WTC11 (cell line): ENCODE results near the gene CCSER1. TPM values are rescaled to one million over a fixed set of nuclear protein-coding genes. Genes with fewer than 3 reads are reported as not detected.

Experiments used
- ATAC-seq: fragments of 200-7000 bp; cut with Tn5 transposase; 2 replicates; pipeline ENCODE4 v1.10.0; 2021; ENCODE audit warnings: mild to moderate bottlenecking, moderate library complexity
- CTCF ChIA-PET: fragments of 300-600 bp; sonication (Branson Sonifier 250); formaldehyde crosslinking; loops from one replicate; lab custom pipeline; 2021; ENCODE audit warnings: antibody characterized with exemption; lab: Charles Lee
- POLR2A ChIA-PET: fragments of 350-600 bp; sonication (Branson Sonifier 250); formaldehyde crosslinking; loops from one replicate; lab custom pipeline; 2021; ENCODE audit warnings: antibody characterized with exemption; lab: Charles Lee
- DNase-seq: peaks from one replicate; pipeline ENCODE4 v3.0.0; 2021; ENCODE audit warnings: low spot score
- H3K27ac Mint-ChIP-seq: 2 replicates; pipeline ENCODE4 v1.8.0; 2021; ENCODE audit warnings: mixed read lengths
- H3K27me3 Mint-ChIP-seq: 2 replicates; pipeline ENCODE4 v1.8.0; 2021; ENCODE audit warnings: low read depth, mild to moderate bottlenecking, moderate library complexity, mixed read lengths
- H3K36me3 Mint-ChIP-seq: 2 replicates; pipeline ENCODE4 v1.8.0; 2021; ENCODE audit warnings: mixed read lengths
- H3K4me1 Mint-ChIP-seq: 2 replicates; pipeline ENCODE4 v1.8.0; 2022; ENCODE audit warnings: mixed read lengths
- H3K4me3 Mint-ChIP-seq: 2 replicates; pipeline ENCODE4 v1.8.0; 2021; ENCODE audit warnings: mild to moderate bottlenecking, moderate library complexity, mixed read lengths
- H3K9me3 Mint-ChIP-seq: 2 replicates; pipeline ENCODE4 v1.8.0; 2021; ENCODE audit warnings: mixed read lengths
- ATF3 ChIP-seq: sonication (generic); formaldehyde crosslinking; conservative IDR thresholded peaks from 2 replicates; pipeline ENCODE4 v1.8.1; 2022; ENCODE audit warnings: mild to moderate bottlenecking, missing genetic modification reagents
- ATF6 ChIP-seq: sonication (generic); formaldehyde crosslinking; IDR thresholded peaks from 2 replicates; pipeline ENCODE4 v1.8.1; 2023; ENCODE audit warnings: mild to moderate bottlenecking, missing genetic modification reagents
- FOXJ3 ChIP-seq: sonication (generic); formaldehyde crosslinking; IDR thresholded peaks from 2 replicates; pipeline ENCODE4 v1.9.0; 2021; ENCODE audit warnings: missing genetic modification reagents, mild to moderate bottlenecking, borderline replicate concordance
- GTF2I ChIP-seq: fragments of 250-450 bp; sonication (Bioruptor Pico); conservative IDR thresholded peaks from 2 replicates; pipeline ENCODE4 v1.4.0; 2021; ENCODE audit warnings: mild to moderate bottlenecking
- HMGXB4 ChIP-seq: sonication (generic); formaldehyde crosslinking; IDR thresholded peaks from 2 replicates; pipeline ENCODE4 v1.8.1; 2023; ENCODE audit warnings: mild to moderate bottlenecking, moderate library complexity, missing genetic modification reagents
- IRF1 ChIP-seq: sonication (generic); formaldehyde crosslinking; IDR thresholded peaks from 2 replicates; pipeline ENCODE4 v1.8.0; 2023; ENCODE audit warnings: missing genetic modification reagents
- JUN ChIP-seq: sonication (generic); formaldehyde crosslinking; IDR thresholded peaks from 2 replicates; pipeline ENCODE4 v1.8.0; 2023; ENCODE audit warnings: mild to moderate bottlenecking, missing genetic modification reagents
- NFE2L1 ChIP-seq: sonication (generic); formaldehyde crosslinking; IDR thresholded peaks from 2 replicates; pipeline ENCODE4 v1.8.1; 2023; ENCODE audit warnings: missing genetic modification reagents
- NFYB ChIP-seq: sonication (generic); formaldehyde crosslinking; conservative IDR thresholded peaks from 2 replicates; pipeline ENCODE4 v1.8.0; 2022; ENCODE audit warnings: low read depth, missing genetic modification reagents
- PRRX2 ChIP-seq: fragments of 250-450 bp; sonication (Bioruptor Pico); IDR thresholded peaks from 2 replicates; pipeline ENCODE4 v1.8.0; 2021; ENCODE audit warnings: mild to moderate bottlenecking
- RELA ChIP-seq: sonication (generic); formaldehyde crosslinking; IDR thresholded peaks from 2 replicates; pipeline ENCODE4 v1.8.1; 2022; ENCODE audit warnings: missing genetic modification reagents, mild to moderate bottlenecking, borderline replicate concordance
- SMAD3 ChIP-seq: sonication (generic); formaldehyde crosslinking; IDR thresholded peaks from 2 replicates; pipeline ENCODE4 v1.8.0; 2022; ENCODE audit warnings: missing genetic modification reagents, mild to moderate bottlenecking, borderline replicate concordance
- TEAD1 ChIP-seq: sonication (generic); formaldehyde crosslinking; IDR thresholded peaks from 2 replicates; pipeline ENCODE4 v1.8.0; 2022; ENCODE audit warnings: mild to moderate bottlenecking, missing genetic modification reagents
- ZNF138 ChIP-seq: sonication (generic); formaldehyde crosslinking; conservative IDR thresholded peaks from 2 replicates; pipeline ENCODE4 v1.8.1; 2022; ENCODE audit warnings: mild to moderate bottlenecking, moderate library complexity, missing genetic modification reagents
- ZNF219 ChIP-seq: sonication (generic); formaldehyde crosslinking; IDR thresholded peaks from 2 replicates; pipeline ENCODE4 v1.8.0; 2023; ENCODE audit warnings: missing genetic modification reagents, mild to moderate bottlenecking, borderline replicate concordance
- ZNF232 ChIP-seq: sonication (generic); formaldehyde crosslinking; IDR thresholded peaks from 2 replicates; pipeline ENCODE4 v1.8.0; 2022; ENCODE audit warnings: mild to moderate bottlenecking, missing genetic modification reagents
- ZNF317 ChIP-seq: sonication (generic); formaldehyde crosslinking; IDR thresholded peaks from 2 replicates; pipeline ENCODE4 v1.8.1; 2023; ENCODE audit warnings: low read depth, mild to moderate bottlenecking, moderate library complexity, missing genetic modification reagents, borderline replicate concordance
- ZNF423 ChIP-seq: fragments of 250-450 bp; sonication (Bioruptor Pico); IDR thresholded peaks from 2 replicates; pipeline ENCODE4 v2.1.2; 2022; ENCODE audit warnings: mild to moderate bottlenecking, moderate library complexity
- total RNA-seq: library from RNA; stranded (reverse); gene quantifications from 3 replicates; pipeline ENCODE4 v1.2.3, GENCODE V29; 2021
- TF ChIP-seq, protein P1 (sequence below): sonication (generic); formaldehyde crosslinking; IDR thresholded peaks from 2 replicates; pipeline ENCODE4 v1.8.1; 2023; ENCODE audit warnings: mild to moderate bottlenecking, missing genetic modification reagents
- TF ChIP-seq, protein P2 (sequence below): fragments of 250-450 bp; sonication (Bioruptor Pico); IDR thresholded peaks from 2 replicates; pipeline ENCODE4 v2.1.2; 2022; ENCODE audit warnings: mild to moderate bottlenecking, moderate library complexity

CCSER1 gene
- total RNA-seq, 1 experiment from 2014 or later, result 0.87 TPM

GRCh38 chr4:90572996-90573395, 445.8 kb downstream of the CCSER1 start:
- no peaks in the 10 kb centered on the region for H3K36me3 Mint-ChIP-seq
- TF ChIP-seq NFYB (CRISPR knock-in tag) (no peak), ZNF138 (CRISPR knock-in tag) (no peak), ZNF232 (CRISPR knock-in tag) (no peak), FOXJ3 (CRISPR knock-in tag) (no peak), RELA (CRISPR knock-in tag) (no peak), NFE2L1 (CRISPR knock-in tag) (no peak), PRRX2 (CRISPR knock-in tag) (no peak), IRF1 (CRISPR knock-in tag) (no peak), JUN (CRISPR knock-in tag) (no peak), ATF3 (CRISPR knock-in tag) (no peak)
- CTCF ChIA-PET, result no interaction called here
- H3K27ac Mint-ChIP-seq, result no peak overlapping the region
- DNase-seq (no peak), ATAC-seq (no peak)
- POLR2A ChIA-PET, result no interaction called here
- no peak overlapping the region for H3K4me3 Mint-ChIP-seq
- no peaks in the 10 kb centered on the region for H3K4me1 Mint-ChIP-seq
- peaks cover 2% of the 10 kb centered on the region for H3K9me3 Mint-ChIP-seq
- no peaks in the 10 kb centered on the region for H3K27me3 Mint-ChIP-seq

DNA sequence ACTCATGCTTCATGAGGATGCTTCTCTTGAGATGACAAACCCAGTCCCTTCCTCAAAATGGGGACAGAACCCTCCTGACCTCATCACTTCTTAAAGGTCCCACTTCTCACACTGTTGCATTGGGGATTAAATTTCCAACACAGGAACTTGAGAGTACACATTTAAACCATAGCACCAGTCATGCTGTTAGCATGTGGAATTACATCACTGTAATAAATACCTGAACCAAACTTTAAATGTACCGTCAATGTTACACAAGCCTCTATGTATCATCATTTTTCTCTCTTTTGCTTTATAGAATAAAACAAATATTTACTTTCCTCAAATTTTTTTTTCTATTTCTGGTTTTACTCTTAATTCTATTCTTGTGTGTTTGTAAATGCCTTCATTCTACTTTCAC, 448.2 kb downstream of the CCSER1 start:
- Mint-ChIP-seq H3K27ac (no peak overlapping the region), H3K9me3 (peaks cover 2% of the 10 kb centered on the region; the same call in 1 of the 2 replicates), H3K27me3 (no peaks in the 10 kb centered on the region), H3K4me1 (peaks cover 9% of the 10 kb centered on the region), H3K36me3 (no peaks in the 10 kb centered on the region), H3K4me3 (no peak overlapping the region)
- ATAC-seq (no peak), DNase-seq (no peak)
- TF ChIP-seq, protein P1, sequence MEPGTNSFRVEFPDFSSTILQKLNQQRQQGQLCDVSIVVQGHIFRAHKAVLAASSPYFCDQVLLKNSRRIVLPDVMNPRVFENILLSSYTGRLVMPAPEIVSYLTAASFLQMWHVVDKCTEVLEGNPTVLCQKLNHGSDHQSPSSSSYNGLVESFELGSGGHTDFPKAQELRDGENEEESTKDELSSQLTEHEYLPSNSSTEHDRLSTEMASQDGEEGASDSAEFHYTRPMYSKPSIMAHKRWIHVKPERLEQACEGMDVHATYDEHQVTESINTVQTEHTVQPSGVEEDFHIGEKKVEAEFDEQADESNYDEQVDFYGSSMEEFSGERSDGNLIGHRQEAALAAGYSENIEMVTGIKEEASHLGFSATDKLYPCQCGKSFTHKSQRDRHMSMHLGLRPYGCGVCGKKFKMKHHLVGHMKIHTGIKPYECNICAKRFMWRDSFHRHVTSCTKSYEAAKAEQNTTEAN (CRISPR knock-in tag), result no peak
- TF ChIP-seq RELA (CRISPR knock-in tag) (no peak), ATF3 (CRISPR knock-in tag) (no peak), SMAD3 (CRISPR knock-in tag) (no peak), JUN (CRISPR knock-in tag) (no peak)
- TF ChIP-seq, protein P2, sequence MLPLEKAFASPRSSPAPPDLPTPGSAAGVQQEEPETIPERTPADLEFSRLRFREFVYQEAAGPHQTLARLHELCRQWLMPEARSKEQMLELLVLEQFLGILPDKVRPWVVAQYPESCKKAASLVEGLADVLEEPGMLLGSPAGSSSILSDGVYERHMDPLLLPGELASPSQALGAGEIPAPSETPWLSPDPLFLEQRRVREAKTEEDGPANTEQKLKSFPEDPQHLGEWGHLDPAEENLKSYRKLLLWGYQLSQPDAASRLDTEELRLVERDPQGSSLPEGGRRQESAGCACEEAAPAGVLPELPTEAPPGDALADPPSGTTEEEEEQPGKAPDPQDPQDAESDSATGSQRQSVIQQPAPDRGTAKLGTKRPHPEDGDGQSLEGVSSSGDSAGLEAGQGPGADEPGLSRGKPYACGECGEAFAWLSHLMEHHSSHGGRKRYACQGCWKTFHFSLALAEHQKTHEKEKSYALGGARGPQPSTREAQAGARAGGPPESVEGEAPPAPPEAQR (CRISPR knock-in tag), result no peak
- ChIA-PET CTCF (no interaction called here), POLR2A (no interaction called here)

DNA sequence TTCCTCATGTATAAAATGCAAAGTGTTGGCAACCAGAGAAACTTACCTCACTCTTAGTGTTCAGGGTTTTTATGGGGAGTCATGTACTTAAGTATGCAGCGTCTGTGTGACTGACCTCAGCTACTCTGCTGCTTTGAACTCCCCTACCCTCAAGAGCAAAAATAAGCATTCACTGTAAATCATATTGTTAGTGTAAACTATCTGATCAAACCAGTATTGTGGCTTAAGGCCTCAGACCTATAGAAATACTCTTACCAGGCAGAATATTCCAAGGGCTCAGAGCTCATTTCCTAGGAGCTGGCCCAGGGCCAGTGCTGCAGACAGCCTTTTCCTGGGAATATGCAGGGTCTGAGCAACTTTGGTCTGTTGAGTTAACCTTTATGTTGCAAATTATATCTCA, 453.1 kb downstream of the CCSER1 start:
- no peaks in the 10 kb centered on the region for H3K27me3 Mint-ChIP-seq
- no peaks in the 10 kb centered on the region for H3K36me3 Mint-ChIP-seq
- no peak overlapping the region for H3K4me3 Mint-ChIP-seq
- peaks cover 34% of the 10 kb centered on the region for H3K4me1 Mint-ChIP-seq
- ChIA-PET CTCF (no interaction called here), POLR2A (no interaction called here)
- DNase-seq (peak; percentile 20), ATAC-seq (peak; percentile 93)
- H3K27ac Mint-ChIP-seq, result peak overlapping the region; percentile 97
- H3K9me3 Mint-ChIP-seq, result no peaks in the 10 kb centered on the region
- no peak for TF ChIP-seq HMGXB4 (CRISPR knock-in tag)
- TF ChIP-seq ZNF219 (CRISPR knock-in tag), result no peak
- no peak for TF ChIP-seq ATF6
- TF ChIP-seq, protein P2 (CRISPR knock-in tag), result no peak
- TF ChIP-seq GTF2I (CRISPR knock-in tag), result no peak
- no peak for TF ChIP-seq ZNF423
- TF ChIP-seq ZNF317, result no peak
- no peak for TF ChIP-seq TEAD1 (CRISPR knock-in tag)
